ENCODE results near the gene NPTXR. TPM values are rescaled to one million over a fixed set of nuclear protein-coding genes. Genes with fewer than 3 reads are reported as not detected.

NPTXR gene
- total RNA-seq, 4 donors from 2014 or later, result 3.6 to 8.7 (median 4.4) TPM

DNA sequence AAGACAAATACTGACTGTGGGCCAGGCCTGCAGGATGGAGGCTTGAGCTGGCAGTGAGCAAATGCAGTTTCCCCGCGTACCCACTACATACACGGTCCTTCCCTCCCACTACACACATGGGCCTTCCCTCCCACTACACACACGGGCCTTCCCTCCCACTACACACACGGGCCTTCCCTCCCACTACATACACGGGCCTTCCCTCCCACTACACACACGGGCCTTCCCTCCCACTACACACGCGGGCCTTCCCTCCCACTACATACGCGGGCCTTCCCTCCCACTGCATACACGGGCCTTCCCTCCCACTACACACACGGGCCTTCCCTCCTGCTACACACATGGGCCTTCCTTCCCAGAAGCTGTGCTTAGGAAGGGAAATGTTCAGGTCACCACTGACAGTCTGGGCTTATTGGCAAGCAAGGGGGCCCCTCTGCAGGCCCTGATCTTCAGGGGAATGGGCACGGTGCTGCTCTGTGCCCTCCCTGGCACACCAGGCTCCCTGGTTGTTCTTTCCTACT, 60.7 kb downstream of the NPTXR start:
- no peak overlapping the region for H3K4me3 ChIP-seq (replicated peaks in 1 of 3)
- H3K4me1 ChIP-seq, result peaks cover 7 to 16% of the 10 kb centered on the region in 2 donors
- TF ChIP-seq, protein P1, sequence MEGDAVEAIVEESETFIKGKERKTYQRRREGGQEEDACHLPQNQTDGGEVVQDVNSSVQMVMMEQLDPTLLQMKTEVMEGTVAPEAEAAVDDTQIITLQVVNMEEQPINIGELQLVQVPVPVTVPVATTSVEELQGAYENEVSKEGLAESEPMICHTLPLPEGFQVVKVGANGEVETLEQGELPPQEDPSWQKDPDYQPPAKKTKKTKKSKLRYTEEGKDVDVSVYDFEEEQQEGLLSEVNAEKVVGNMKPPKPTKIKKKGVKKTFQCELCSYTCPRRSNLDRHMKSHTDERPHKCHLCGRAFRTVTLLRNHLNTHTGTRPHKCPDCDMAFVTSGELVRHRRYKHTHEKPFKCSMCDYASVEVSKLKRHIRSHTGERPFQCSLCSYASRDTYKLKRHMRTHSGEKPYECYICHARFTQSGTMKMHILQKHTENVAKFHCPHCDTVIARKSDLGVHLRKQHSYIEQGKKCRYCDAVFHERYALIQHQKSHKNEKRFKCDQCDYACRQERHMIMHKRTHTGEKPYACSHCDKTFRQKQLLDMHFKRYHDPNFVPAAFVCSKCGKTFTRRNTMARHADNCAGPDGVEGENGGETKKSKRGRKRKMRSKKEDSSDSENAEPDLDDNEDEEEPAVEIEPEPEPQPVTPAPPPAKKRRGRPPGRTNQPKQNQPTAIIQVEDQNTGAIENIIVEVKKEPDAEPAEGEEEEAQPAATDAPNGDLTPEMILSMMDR (IDR thresholded peaks at IDR 0.05), result no peak
- no peak for TF ChIP-seq POLR2A (IDR thresholded peaks at IDR 0.05)
- intact Hi-C loops (cut with DNase I), result loop anchor here (5.0 kb wide), 1 partner anchor 59 kb away; the partner anchor contains the start of gene NPTXR
- WGBS, 2 donors, result 65 to 80% methylated on average over 14 of the region's 14 CpGs
- DNase-seq, result no peak
- no peaks in the 10 kb centered on the region for H3K27me3 ChIP-seq
- no peak overlapping the region for H3K27ac ChIP-seq
- no peaks in the 10 kb centered on the region for H3K9me3 ChIP-seq
- H3K36me3 ChIP-seq, result peaks cover 16 to 19% of the 10 kb centered on the region in 2 donors

DNA sequence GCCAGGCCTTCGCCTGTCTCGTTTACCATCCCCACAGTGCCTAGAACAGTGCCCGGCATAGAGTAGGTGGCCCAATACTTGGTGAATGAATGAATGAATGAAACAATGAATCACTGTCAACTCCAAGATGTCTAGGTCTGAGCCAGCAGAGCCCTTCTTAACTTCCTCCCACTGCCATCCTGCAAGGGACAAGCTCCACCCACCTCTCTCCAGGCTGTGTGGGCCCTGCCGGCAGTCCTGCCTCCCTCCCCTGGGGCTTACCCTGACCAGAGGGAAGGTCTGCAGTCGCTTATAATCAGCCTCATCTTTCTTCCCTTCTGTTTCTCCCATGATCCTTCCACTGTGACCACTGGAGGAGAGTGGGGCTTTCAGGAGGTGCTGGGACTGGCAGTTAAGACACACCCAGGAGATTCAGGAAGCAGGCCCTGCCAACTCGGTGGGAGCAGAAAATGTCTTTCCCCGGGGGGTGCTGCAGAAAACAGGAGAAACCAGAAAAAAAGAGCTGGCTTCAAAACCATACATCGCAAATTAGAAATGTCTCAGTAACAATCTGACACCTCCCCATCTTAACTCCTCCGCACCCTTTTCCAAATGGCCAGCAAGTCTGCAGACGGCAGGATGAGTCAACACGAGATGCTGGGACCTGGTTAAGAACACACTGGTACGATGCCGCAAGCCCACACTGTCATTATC, 61.3 kb downstream of the NPTXR start:
- H3K4me1 ChIP-seq, result peaks cover under 1 to 9% of the 10 kb centered on the region in 2 donors
- H3K9me3 ChIP-seq, result no peaks in the 10 kb centered on the region
- intact Hi-C loops (cut with DNase I), result loop anchor here (5.0 kb wide), 1 partner anchor 60 kb away; the partner anchor contains the start of gene NPTXR
- TF ChIP-seq, protein P1 (IDR thresholded peaks at IDR 0.05), result no peak
- no peak for TF ChIP-seq POLR2A (IDR thresholded peaks at IDR 0.05)
- DNase-seq, result no peak
- 71 to 76% methylated on average over 13 of the region's 13 CpGs for WGBS, 2 donors
- no peak overlapping the region for H3K27ac ChIP-seq
- H3K4me3 ChIP-seq (replicated peaks in 1 of 3), result no peak overlapping the region
- H3K27me3 ChIP-seq, result no peaks in the 10 kb centered on the region
- peaks cover 16 to 19% of the 10 kb centered on the region in 2 donors for H3K36me3 ChIP-seq

DNA sequence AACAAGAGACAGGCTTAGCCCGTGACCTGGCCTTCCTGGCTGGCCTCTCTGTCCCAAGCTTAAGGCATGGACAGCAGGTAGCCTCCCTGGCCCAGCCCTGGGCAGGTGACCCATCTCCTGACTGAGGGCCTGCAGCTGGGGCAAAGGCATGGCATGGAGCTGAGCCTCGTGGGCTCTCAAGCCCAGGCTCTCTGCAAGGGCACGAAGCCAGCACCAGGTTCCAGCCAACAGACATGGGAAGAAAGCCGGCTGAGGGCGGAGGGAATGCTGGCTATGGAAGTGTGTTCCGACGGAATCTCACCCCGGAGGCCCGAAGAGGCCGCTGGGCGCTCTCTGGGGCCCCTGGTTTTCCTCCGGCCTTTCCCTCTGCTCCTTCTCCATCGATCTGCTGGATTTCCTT, 62.8 kb downstream of the NPTXR start:
- intact Hi-C loops (cut with DNase I), result loop anchor here (5.0 kb wide), 1 partner anchor 61 kb away; the partner anchor contains the start of gene NPTXR

DNA sequence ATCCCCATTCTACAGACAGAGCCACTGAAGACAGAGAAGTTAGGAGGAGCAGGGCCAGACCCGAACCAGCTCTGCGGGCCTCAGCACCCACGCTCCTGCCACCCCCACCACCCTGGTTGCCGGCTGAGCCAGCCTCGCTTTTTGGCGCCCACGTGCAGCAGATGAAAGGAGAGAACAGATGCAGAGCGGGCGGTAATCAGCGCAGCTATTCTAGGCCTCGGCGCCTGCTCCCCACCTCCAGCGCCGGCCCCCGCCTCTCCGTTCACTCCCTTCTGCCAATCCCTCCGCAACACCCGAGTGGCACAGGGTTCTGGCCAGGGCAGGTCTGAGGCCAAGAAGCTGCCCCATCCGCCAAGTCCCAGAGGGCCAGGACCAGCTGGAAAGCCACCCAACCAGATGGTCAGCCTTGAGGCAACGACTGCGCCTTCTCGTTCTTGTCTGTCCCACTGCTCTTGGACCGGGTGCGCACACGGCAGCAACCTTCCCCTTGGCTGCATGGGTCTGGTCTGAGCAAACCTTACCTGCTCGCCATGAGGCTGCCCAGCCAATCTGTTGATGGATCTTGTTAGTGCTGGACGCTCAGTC, 66.6 kb downstream of the NPTXR start:
- no peak for DNase-seq
- intact Hi-C loops (cut with DNase I), result loop anchor here (10.0 kb wide), 2 partner anchors 88 to 348 kb away; no protein-coding TSS in a partner anchor
- Histone ChIP-seq H3K36me3 (peaks cover 15 to 16% of the 10 kb centered on the region in 2 donors), H3K27me3 (no peaks in the 10 kb centered on the region), H3K9me3 (no peaks in the 10 kb centered on the region), H3K27ac (no peak overlapping the region), H3K4me1 (no peaks in the 10 kb centered on the region), H3K4me3 (replicated peaks in 1 of 3) (no peak overlapping the region)
- WGBS, 2 donors, result 90 to 92% methylated on average over 24 to 27 of the region's 27 CpGs
- TF ChIP-seq, protein P1 (IDR thresholded peaks at IDR 0.05), result no peak
- TF ChIP-seq POLR2A (IDR thresholded peaks at IDR 0.05), result no peak

More for the DNA sequence above, 62.8 kb downstream of the NPTXR start:
- TF ChIP-seq, protein P1 (IDR thresholded peaks at IDR 0.05), result no peak
- no peak for TF ChIP-seq POLR2A (IDR thresholded peaks at IDR 0.05)
- Histone ChIP-seq H3K36me3 (peaks cover 16 to 19% of the 10 kb centered on the region in 2 donors), H3K4me3 (replicated peaks in 1 of 3) (no peak overlapping the region), H3K4me1 (peaks cover 0 to 7% of the 10 kb centered on the region in 2 donors), H3K9me3 (no peaks in the 10 kb centered on the region), H3K27ac (no peak overlapping the region), H3K27me3 (no peaks in the 10 kb centered on the region)
- WGBS, 2 donors, result 92 to 95% methylated on average over 10 to 11 of the region's 13 CpGs
- DNase-seq, result no peak

Measured in thyroid gland (tissue), 4 donors.